Measurements from ENCODE around the gene CRYGS. TPM values are rescaled to one million over a fixed set of nuclear protein-coding genes. Genes with fewer than 3 reads are reported as not detected.

Gene CRYGS
- total and polyA plus RNA-seq, 2 experiments from 2014 or later, result 2.0 to 2.9 TPM

DNA sequence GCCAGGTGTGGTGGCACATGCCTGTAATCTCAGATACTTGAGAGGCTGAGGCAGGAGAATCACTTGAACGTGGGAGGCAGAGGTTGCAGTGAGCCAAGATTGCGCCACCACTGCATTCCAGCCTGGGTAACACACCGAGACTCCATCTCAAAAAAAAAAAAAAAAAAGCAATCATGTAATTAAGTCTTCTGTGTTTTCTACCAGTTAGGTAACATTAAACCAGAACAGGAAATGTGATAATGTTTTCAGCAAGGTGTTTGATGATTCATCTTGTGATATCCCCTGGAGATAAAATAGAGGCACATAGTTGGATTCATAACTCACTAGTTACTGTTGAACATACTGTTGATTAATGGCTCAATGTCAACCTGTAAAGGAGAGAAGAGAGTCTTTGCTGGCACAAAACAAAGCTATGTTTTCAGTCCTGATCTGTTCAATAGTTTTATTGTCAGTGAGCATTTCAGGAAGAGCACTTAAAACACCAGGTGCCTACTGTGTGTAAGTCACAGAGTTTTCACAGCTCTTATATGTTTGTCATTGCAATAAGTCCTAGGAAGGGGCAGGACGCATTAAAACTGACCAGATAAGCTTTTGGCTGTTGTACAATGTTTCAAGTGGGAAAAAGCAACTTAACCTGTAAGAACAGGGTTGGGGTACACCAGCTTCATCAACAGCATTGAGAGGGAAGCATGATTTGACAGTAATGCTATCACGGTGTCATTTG is 45.8 kb upstream of the CRYGS start (continued):
- TF ChIP-seq ZNF462 (CRISPR knock-in tag; IDR thresholded peaks at IDR 0.05), result no peak

GRCh38 chr3:186589121-186589520 is 44.9 kb upstream of the CRYGS start:
- peaks cover 14% of the 10 kb centered on the region for H3K36me3 Mint-ChIP-seq (ENCODE audit: low read depth)
- Histone ChIP-seq H3F3A (replicated peaks; ENCODE audit: low read depth) (no peaks in the 10 kb centered on the region), H4K20me1 (replicated peaks; ENCODE audit: insufficient read depth) (no peaks in the 10 kb centered on the region), H3K79me2 (replicated peaks; ENCODE audit: insufficient read depth) (no peaks in the 10 kb centered on the region), H2AFZ (no peak overlapping the region), H3K27me3 (ENCODE audit: insufficient read depth) (no peaks in the 10 kb centered on the region), H3K27ac (ENCODE audit: low read depth) (no peak overlapping the region), H3K36me3 (ENCODE audit: insufficient read depth) (peaks cover 2% of the 10 kb centered on the region), H3K4me3 (no peak overlapping the region), H3K4me2 (no peak overlapping the region), H3K9me2 (ENCODE audit: insufficient read depth) (no peaks in the 10 kb centered on the region), H3K4me1 (ENCODE audit: insufficient read depth) (no peaks in the 10 kb centered on the region)
- no peaks in the 10 kb centered on the region for H3K9me3 Mint-ChIP-seq
- no peaks in the 10 kb centered on the region for H3K27me3 Mint-ChIP-seq (ENCODE audit: insufficient read depth, low read depth, poor library complexity)
- TF ChIP-seq CTCF (conservative IDR thresholded peaks at IDR 0.05; ENCODE audit: low read depth in 2 of 2), result peak; percentile 69 to 76
- no peak for TF ChIP-seq POLR2AphosphoS5 (IDR thresholded peaks at IDR 0.05; ENCODE audit: low read depth)
- no peak for TF ChIP-seq JUNB (IDR thresholded peaks at IDR 0.05; ENCODE audit: unreplicated experiment)
- DNase-seq (ENCODE audit: low spot score) (peak; percentile 62), ATAC-seq (no peak; the same call in 2 of the 3 replicates)
- no peak overlapping the region for H3K4me3 Mint-ChIP-seq
- no peaks in the 10 kb centered on the region for H3K4me1 Mint-ChIP-seq
- no peak overlapping the region for H3K27ac Mint-ChIP-seq

Data from GM23338 (cell line).